H9 (cell line): ENCODE results near the gene WDR81. TPM values are rescaled to one million over a fixed set of nuclear protein-coding genes. Genes with fewer than 3 reads are reported as not detected.

Experiments
- DNase-seq: peaks from one replicate; pipeline ENCODE4 v3.0.0-alpha.2; 2017
- H2AFZ ChIP-seq: one replicate; pipeline ENCODE4 v1.6.1; 2013; ENCODE audit warnings: mild to moderate bottlenecking, low read length, control low read depth, moderate library complexity
- H2AK5ac ChIP-seq: 2 replicates; pipeline ENCODE4 v1.6.1; 2013; ENCODE audit warnings: low read length, control low read depth, mixed read lengths; ENCODE audit not compliant: insufficient read length
- H2BK120ac ChIP-seq: one replicate; pipeline ENCODE4 v1.6.1; 2013; ENCODE audit warnings: low read depth, mild to moderate bottlenecking, low read length, control low read depth, inconsistent platforms; ENCODE audit not compliant: poor library complexity, severe bottlenecking
- H2BK12ac ChIP-seq: 2 replicates; pipeline ENCODE4 v1.6.1; 2013; ENCODE audit warnings: low read length, control low read depth, mixed read lengths, low read depth; ENCODE audit not compliant: insufficient read length
- H2BK15ac ChIP-seq: 2 replicates; pipeline ENCODE4 v1.6.1; 2013; ENCODE audit warnings: low read depth, low read length, control low read depth
- H2BK20ac ChIP-seq: one replicate; pipeline ENCODE4 v1.6.1; 2013; ENCODE audit warnings: low read depth, mild to moderate bottlenecking, low read length, control low read depth, inconsistent platforms; ENCODE audit not compliant: poor library complexity, severe bottlenecking
- H2BK5ac ChIP-seq: 2 replicates; pipeline ENCODE4 v1.6.1; 2013; ENCODE audit warnings: low read length, control low read depth, mixed read lengths; ENCODE audit not compliant: insufficient read length
- H3K14ac ChIP-seq: 2 replicates; pipeline ENCODE4 v1.6.1; 2013; ENCODE audit warnings: low read length, control low read depth; ENCODE audit not compliant: insufficient read depth
- H3K18ac ChIP-seq: 2 replicates; pipeline ENCODE4 v1.6.1; 2013; ENCODE audit warnings: low read depth, mild to moderate bottlenecking, mixed read lengths, low read length, control low read depth; ENCODE audit not compliant: insufficient read length
- H3K23ac ChIP-seq: 2 replicates; pipeline ENCODE4 v1.6.1; 2013; ENCODE audit warnings: low read length, control low read depth, mixed read lengths, low read depth; ENCODE audit not compliant: insufficient read length
- H3K23me2 ChIP-seq: 2 replicates; pipeline ENCODE4 v1.6.1; 2013; ENCODE audit warnings: low read depth, mild to moderate bottlenecking, mixed read lengths, low read length, control low read depth; ENCODE audit not compliant: insufficient read length, poor library complexity, severe bottlenecking
- H3K27ac ChIP-seq: 2 replicates; pipeline ENCODE4 v1.5.1; 2013; ENCODE audit warnings: low read length, control low read depth, mixed read lengths, low read depth; ENCODE audit not compliant: insufficient read length
- H3K27me3 ChIP-seq: 2 replicates; pipeline ENCODE4 v1.6.1; 2013; ENCODE audit warnings: low read length, control low read depth, inconsistent platforms; ENCODE audit not compliant: insufficient read depth
- H3K4ac ChIP-seq: 2 replicates; pipeline ENCODE4 v1.6.1; 2013; ENCODE audit warnings: low read depth, mild to moderate bottlenecking, control low read depth, inconsistent platforms, low read length, moderate library complexity
- H3K4me1 ChIP-seq: 2 replicates; pipeline ENCODE4 v1.6.1; 2013; ENCODE audit warnings: low read length, control low read depth, inconsistent platforms; ENCODE audit not compliant: insufficient read depth
- H3K4me2 ChIP-seq: 2 replicates; pipeline ENCODE4 v1.6.1; 2013; ENCODE audit warnings: low read length, control low read depth, mixed read lengths; ENCODE audit not compliant: insufficient read length, insufficient read depth
- H3K56ac ChIP-seq: 2 replicates; pipeline ENCODE4 v1.6.1; 2013; ENCODE audit warnings: low read depth, mild to moderate bottlenecking, mixed read lengths, low read length, control low read depth; ENCODE audit not compliant: insufficient read length
- H3K79me1 ChIP-seq: 2 replicates; pipeline ENCODE4 v1.6.1; 2013; ENCODE audit warnings: low read depth, mild to moderate bottlenecking, moderate library complexity, low read length, control low read depth, inconsistent platforms; ENCODE audit not compliant: insufficient read depth, poor library complexity, severe bottlenecking
- H3K79me2 ChIP-seq: 2 replicates; pipeline ENCODE4 v1.6.1; 2013; ENCODE audit warnings: low read length, control low read depth, inconsistent platforms; ENCODE audit not compliant: insufficient read depth
- H3K9ac ChIP-seq: 2 replicates; pipeline ENCODE4 v1.6.1; 2013; ENCODE audit warnings: low read length, control low read depth, mixed read lengths; ENCODE audit not compliant: insufficient read length; ENCODE audit errors: extremely low read depth
- H3K9me3 ChIP-seq: one replicate; pipeline ENCODE4 v1.6.1; 2013; ENCODE audit warnings: low read depth, low read length, inconsistent platforms; ENCODE audit not compliant: control insufficient read depth
- H3T11ph ChIP-seq: one replicate; pipeline ENCODE4 v1.6.1; 2013; ENCODE audit warnings: mild to moderate bottlenecking, low read length, control low read depth, inconsistent platforms
- H4K20me1 ChIP-seq: one replicate; pipeline ENCODE4 v1.6.1; 2013; ENCODE audit not compliant: control insufficient read depth, insufficient read length, insufficient read depth
- H4K5ac ChIP-seq: 2 replicates; pipeline ENCODE4 v1.6.1; 2013; ENCODE audit warnings: low read depth, mild to moderate bottlenecking, mixed read lengths, low read length, control low read depth; ENCODE audit not compliant: insufficient read length
- H4K8ac ChIP-seq: replicated peaks from 2 replicates; pipeline ENCODE4 v1.6.1; 2013; ENCODE audit warnings: low read length, control low read depth, mixed read lengths, low read depth; ENCODE audit not compliant: insufficient read length
- H4K91ac ChIP-seq: 2 replicates; pipeline ENCODE4 v1.6.1; 2013; ENCODE audit warnings: low read depth, mild to moderate bottlenecking, moderate library complexity, mixed read lengths, low read length, control low read depth; ENCODE audit not compliant: insufficient read length
- H3K27ac Mint-ChIP-seq, 3 experiments: 2 replicates in 2 of 3; 3 replicates in 1 of 3; pipeline ENCODE4 v1.8.0; 2020 to 2021; ENCODE audit warnings: mixed read lengths in 3 of 3, mild to moderate bottlenecking in 1 of 3, moderate library complexity in 1 of 3
- H3K27me3 Mint-ChIP-seq: 2 replicates; pipeline ENCODE4 v1.8.0; 2021; ENCODE audit warnings: low read depth, mild to moderate bottlenecking, moderate library complexity, mixed read lengths
- H3K36me3 Mint-ChIP-seq, 3 experiments: 2 replicates in 2 of 3; 3 replicates in 1 of 3; pipeline ENCODE4 v1.8.0; 2020 to 2021; ENCODE audit warnings: low read depth in 3 of 3, mixed read lengths in 3 of 3; ENCODE audit not compliant: insufficient read depth in 1 of 3
- H3K4me1 Mint-ChIP-seq, 2 experiments: 2 replicates each; pipeline ENCODE4 v1.8.0; 2020; ENCODE audit warnings: mixed read lengths in 2 of 2
- H3K4me3 Mint-ChIP-seq, 2 experiments: 2 replicates in 1 of 2; 3 replicates in 1 of 2; pipeline ENCODE4 v1.8.0; 2020 to 2021; ENCODE audit warnings: mild to moderate bottlenecking in 2 of 2, mixed read lengths in 2 of 2, moderate library complexity in 1 of 2
- H3K9me3 Mint-ChIP-seq, 2 experiments: 2 replicates in 1 of 2; 3 replicates in 1 of 2; pipeline ENCODE4 v1.8.0; 2020; ENCODE audit warnings: mild to moderate bottlenecking in 2 of 2, mixed read lengths in 2 of 2, moderate library complexity in 1 of 2
- WGBS: extraction: QIAGEN DNeasy Blood & Tissue Kit; methylation state at CpG from one replicate; pipeline ENCODE4 v1.1.7; 2013; ENCODE audit warnings: missing lambda C conversion rate, low lambda C conversion rate, mixed read lengths; ENCODE audit not compliant: insufficient read length; ENCODE audit errors: extremely low coverage; 5-methylcytosine and 5-hydroxymethylcytosine counted together
- total RNA-seq: library from RNA; stranded (reverse); gene quantifications from 2 replicates; pipeline ENCODE4 v1.2.1, GENCODE V29; 2021
- TF ChIP-seq, protein P1 (sequence below): fragments of 200-600 bp; sonication (generic); conservative IDR thresholded peaks from 3 replicates; pipeline ENCODE4 v1.8.0; 2021; ENCODE audit warnings: antibody characterized with exemption, mild to moderate bottlenecking

The WDR81 gene
- total RNA-seq, 1 experiment from 2014 or later: 20.2 TPM

DNA sequence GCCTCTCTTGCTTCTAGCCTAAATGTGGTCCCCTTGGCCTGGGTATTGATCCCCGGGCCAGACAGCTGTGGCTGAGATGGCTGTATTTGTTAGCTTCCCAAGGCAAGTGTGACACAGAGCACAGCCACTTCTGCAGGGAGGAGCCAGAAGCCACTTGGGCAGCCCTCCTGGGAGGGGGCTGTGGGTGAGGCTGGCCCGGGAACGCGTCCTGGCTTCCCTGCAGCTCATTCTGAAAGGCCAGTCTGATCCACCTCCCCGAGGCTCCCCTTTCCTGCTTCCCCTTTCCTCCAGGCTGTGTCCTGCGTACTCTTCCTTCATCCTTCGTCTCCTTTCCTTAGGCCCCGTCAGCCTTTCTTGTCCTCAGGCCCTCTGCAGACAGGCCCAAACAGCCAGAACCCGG lies 26.1 kb downstream of the WDR81 start:
- Histone ChIP-seq H2BK15ac (0 out of 2 replicates have a peak overlapping the region, but pooled peaks have one; percentile 17), H3K18ac (no peak overlapping the region), H3K56ac (no peak overlapping the region), H3K14ac (no peak overlapping the region), H3K27me3 (no peaks in the 10 kb centered on the region), H3K4ac (no peak overlapping the region), H4K5ac (no peak overlapping the region), H3K23me2 (no peaks in the 10 kb centered on the region), H2BK20ac (no peak overlapping the region), H2AFZ (no peak overlapping the region), H3T11ph (no peak overlapping the region), H3K27ac (no peak overlapping the region), H3K9me3 (no peaks in the 10 kb centered on the region), H3K9ac (no peak overlapping the region), H3K4me1 (no peaks in the 10 kb centered on the region), H3K79me1 (no peaks in the 10 kb centered on the region), H2BK5ac (no peak overlapping the region), H2AK5ac (no peak overlapping the region), H4K91ac (no peak overlapping the region), H3K4me2 (no peak overlapping the region), H3K79me2 (no peaks in the 10 kb centered on the region), H2BK12ac (no peak overlapping the region), H3K23ac (no peak overlapping the region), H4K20me1 (no peaks in the 10 kb centered on the region), H2BK120ac (no peak overlapping the region), H4K8ac (no peak overlapping the region)
- DNase-seq: no peak
- H3K9me3 Mint-ChIP-seq: no peaks in the 10 kb centered on the region
- WGBS: no CpG with 5 or more reads among the region's 9 CpGs
- no peaks in the 10 kb centered on the region; the same call in 1 of the 2 replicates for H3K27me3 Mint-ChIP-seq
- TF ChIP-seq, protein P1, sequence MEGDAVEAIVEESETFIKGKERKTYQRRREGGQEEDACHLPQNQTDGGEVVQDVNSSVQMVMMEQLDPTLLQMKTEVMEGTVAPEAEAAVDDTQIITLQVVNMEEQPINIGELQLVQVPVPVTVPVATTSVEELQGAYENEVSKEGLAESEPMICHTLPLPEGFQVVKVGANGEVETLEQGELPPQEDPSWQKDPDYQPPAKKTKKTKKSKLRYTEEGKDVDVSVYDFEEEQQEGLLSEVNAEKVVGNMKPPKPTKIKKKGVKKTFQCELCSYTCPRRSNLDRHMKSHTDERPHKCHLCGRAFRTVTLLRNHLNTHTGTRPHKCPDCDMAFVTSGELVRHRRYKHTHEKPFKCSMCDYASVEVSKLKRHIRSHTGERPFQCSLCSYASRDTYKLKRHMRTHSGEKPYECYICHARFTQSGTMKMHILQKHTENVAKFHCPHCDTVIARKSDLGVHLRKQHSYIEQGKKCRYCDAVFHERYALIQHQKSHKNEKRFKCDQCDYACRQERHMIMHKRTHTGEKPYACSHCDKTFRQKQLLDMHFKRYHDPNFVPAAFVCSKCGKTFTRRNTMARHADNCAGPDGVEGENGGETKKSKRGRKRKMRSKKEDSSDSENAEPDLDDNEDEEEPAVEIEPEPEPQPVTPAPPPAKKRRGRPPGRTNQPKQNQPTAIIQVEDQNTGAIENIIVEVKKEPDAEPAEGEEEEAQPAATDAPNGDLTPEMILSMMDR: no peak
- no peak overlapping the region for H3K4me3 Mint-ChIP-seq
- H3K36me3 Mint-ChIP-seq: no peaks in the 10 kb centered on the region
- H3K4me1 Mint-ChIP-seq: peaks cover 20 to 27% of the 10 kb centered on the region in 2 experiments
- H3K27ac Mint-ChIP-seq: peak overlapping the region in 1 of 3 experiments; percentile 70; a peak in 1 of 7 replicates
